22Rv1 (cell line): Measurements from ENCODE around the gene ACTL8.

ENCODE experiments used
- H3K27ac ChIP-seq: fragments of 450-650 bp; 2 replicates; pipeline ENCODE4 v1.5.1; 2017
- ZFX ChIP-seq: fragments of 450-650 bp; IDR thresholded peaks from 2 replicates; pipeline ENCODE4 v1.6.1; 2017; ENCODE audit warnings: antibody characterized with exemption, borderline replicate concordance
- TF ChIP-seq, protein P1 (sequence below): fragments of 450-650 bp; IDR thresholded peaks from 2 replicates; pipeline ENCODE4 v1.5.1; 2017; ENCODE audit warnings: mild to moderate bottlenecking

The ACTL8 gene

DNA sequence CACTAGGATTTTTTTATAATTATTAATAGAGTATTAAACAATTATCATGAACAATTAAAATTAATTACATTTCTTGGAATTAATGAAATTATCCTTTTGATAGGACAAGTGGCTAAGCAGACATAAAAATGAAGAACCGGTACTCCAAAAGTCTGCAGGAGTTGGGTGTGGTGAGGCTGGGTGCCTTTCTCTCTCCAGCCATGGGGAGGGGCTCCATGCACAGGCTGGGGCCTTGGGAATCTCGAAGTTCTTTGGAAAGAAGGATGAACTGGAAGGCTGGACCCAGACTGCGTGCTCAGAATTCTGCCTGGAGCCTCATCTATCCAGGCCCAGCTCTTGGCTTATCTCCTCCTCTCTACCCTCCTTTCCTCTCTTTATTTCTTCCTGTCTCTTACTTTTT lies 94.1 kb downstream of the ACTL8 start:
- TF ChIP-seq, protein P1, sequence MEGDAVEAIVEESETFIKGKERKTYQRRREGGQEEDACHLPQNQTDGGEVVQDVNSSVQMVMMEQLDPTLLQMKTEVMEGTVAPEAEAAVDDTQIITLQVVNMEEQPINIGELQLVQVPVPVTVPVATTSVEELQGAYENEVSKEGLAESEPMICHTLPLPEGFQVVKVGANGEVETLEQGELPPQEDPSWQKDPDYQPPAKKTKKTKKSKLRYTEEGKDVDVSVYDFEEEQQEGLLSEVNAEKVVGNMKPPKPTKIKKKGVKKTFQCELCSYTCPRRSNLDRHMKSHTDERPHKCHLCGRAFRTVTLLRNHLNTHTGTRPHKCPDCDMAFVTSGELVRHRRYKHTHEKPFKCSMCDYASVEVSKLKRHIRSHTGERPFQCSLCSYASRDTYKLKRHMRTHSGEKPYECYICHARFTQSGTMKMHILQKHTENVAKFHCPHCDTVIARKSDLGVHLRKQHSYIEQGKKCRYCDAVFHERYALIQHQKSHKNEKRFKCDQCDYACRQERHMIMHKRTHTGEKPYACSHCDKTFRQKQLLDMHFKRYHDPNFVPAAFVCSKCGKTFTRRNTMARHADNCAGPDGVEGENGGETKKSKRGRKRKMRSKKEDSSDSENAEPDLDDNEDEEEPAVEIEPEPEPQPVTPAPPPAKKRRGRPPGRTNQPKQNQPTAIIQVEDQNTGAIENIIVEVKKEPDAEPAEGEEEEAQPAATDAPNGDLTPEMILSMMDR = no peak
- TF ChIP-seq ZFX = no peak

GRCh38 chr1:17851056-17851455 lies 95.9 kb downstream of the ACTL8 start:
- TF ChIP-seq ZFX = no peak
- TF ChIP-seq, protein P1 = no peak
- H3K27ac ChIP-seq = no peak overlapping the region

More for the DNA sequence above, 94.1 kb downstream of the ACTL8 start:
- H3K27ac ChIP-seq = no peak overlapping the region

DNA sequence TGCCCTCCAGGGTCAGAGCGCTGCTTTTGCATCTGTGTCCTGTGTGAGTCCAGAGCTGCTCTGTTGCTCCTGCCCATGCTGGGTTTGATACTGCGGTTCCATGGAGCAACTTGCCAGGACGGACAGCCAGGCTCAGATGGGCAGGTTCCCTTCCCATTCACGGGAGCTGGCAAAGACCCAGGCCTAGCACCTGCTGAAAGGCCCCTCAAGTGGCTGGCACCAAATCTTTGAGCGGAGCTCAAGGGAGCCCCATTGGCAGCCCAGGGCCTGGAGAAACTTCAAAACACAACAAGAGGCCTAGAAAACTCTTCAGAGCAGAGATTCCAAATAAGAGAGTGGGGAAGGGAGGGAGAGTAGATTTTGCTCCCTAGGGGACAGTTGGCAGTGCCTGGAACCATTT lies 97.2 kb downstream of the ACTL8 start:
- no peak for TF ChIP-seq ZFX
- TF ChIP-seq, protein P1 = no peak
- no peak overlapping the region for H3K27ac ChIP-seq

DNA sequence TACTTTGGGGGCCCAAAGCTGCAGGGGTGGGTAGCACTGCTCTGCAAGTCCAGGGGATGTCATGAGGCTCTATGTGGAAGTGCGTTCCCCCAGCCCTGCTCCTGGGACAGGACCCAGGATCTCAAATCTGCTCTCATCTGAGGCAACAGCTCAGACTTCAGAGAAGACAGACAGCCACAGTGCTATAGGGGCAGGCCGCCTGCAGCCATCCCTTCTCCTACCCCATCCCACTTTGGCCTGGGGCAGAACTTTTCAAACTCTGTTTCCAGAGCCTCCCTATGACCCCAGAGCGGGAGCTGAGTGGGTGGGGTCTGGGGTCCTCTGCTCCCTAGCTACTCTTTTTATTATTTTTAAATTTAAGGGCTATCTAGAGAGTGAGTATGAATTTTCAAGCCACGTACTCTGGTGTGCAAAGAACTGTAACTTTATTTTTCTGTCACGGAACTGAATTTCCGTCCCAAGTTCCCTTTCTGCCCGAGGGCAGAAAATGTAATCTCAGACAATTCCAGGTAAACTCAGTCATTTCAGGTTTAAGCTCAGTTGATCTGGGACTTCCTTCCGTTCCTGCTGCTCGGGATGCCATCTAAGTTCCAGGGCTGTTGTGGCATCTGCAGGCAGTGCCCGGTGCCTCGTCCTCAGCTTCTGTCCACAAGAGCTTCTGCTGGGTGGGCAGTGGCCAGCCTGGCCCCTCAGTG lies 98.3 kb downstream of the ACTL8 start:
- no peak for TF ChIP-seq ZFX
- H3K27ac ChIP-seq = no peak overlapping the region

- no peak overlapping the region for H3K27ac ChIP-seq
- TF ChIP-seq, protein P1 = no peak
- no peak for TF ChIP-seq ZFX
Observed at GRCh38 chr1:17856496-17857108, 101.5 kb downstream of the ACTL8 start.

DNA sequence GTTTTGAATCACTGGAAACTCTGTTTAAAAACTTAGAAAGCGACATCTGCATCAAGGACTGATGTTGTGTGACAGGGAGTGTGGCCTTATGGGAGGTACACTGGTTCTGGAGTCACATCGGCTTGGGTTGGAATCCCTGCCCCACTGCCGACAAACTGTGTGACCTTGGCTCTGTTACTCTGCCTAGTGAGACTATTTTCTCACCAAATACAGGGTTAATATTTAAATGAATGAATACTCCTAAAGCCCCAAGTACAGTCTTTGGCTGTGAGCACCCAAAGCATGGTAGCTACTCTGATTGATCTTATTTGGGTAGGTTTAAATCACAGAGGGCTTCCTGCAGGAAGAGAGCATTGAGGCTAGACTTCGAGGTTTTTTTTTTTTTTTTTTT lies 102.0 kb downstream of the ACTL8 start:
- no peak overlapping the region for H3K27ac ChIP-seq
- TF ChIP-seq, protein P1 = no peak
- TF ChIP-seq ZFX = no peak

- TF ChIP-seq, protein P1 = no peak
- TF ChIP-seq ZFX = no peak
- H3K27ac ChIP-seq = no peak overlapping the region
Observed at GRCh38 chr1:17857996-17858395, 102.9 kb downstream of the ACTL8 start.

GRCh38 chr1:17860812-17861211 lies 105.7 kb downstream of the ACTL8 start:
- TF ChIP-seq, protein P1 = no peak
- TF ChIP-seq ZFX = no peak
- no peak overlapping the region for H3K27ac ChIP-seq
